ENCODE measurements around the gene TUSC2. TPM values are rescaled to one million over a fixed set of nuclear protein-coding genes. Genes with fewer than 3 reads are reported as not detected.

The TUSC2 gene
- polyA plus RNA-seq (2013): 25.9 and 26.8 TPM in 2 replicates

GRCh38 chr3:50327943-50328691, at the start of gene TUSC2:
Gene TUSC2, minus strand, starts transcription at chr3:50328223. Its CDS starts 124 bp downstream, at chr3:50328099.
- Histone ChIP-seq H3K79me2 (ENCODE audit: control insufficient read depth, insufficient read depth, low read length, poor library complexity) (peaks cover 4% of the 10 kb centered on the region), H2BK12ac (ENCODE audit: low read length) (no peak within 1 kb of the TSS), H4K12ac (ENCODE audit: low read depth, low read length) (peak within 1 kb of the TSS; percentile 88), H3K27me3 (ENCODE audit: insufficient read depth, low read length) (no peaks in the 10 kb centered on the region), H3K18ac (ENCODE audit: low read length) (peak within 1 kb of the TSS; percentile 56), H3K4me3 (ENCODE audit: low read depth, low read length) (peak within 1 kb of the TSS; percentile 96), H2BK5ac (ENCODE audit: low read depth, low read length, poor library complexity) (peak within 1 kb of the TSS; percentile 4), H2BK120ac (ENCODE audit: insufficient read depth, low read length, poor library complexity) (no peak within 1 kb of the TSS), H4K91ac (ENCODE audit: low read depth, low read length) (peak within 1 kb of the TSS; percentile 58), H2AK5ac (ENCODE audit: low read length) (peak within 1 kb of the TSS; percentile 73), H3K4me1 (ENCODE audit: control insufficient read depth in 1 of 2, insufficient read depth in 2 of 2, low read length in 2 of 2) (peaks cover 2 to 6% of the 10 kb centered on the region in 2 experiments), H3K36me3 (ENCODE audit: control insufficient read depth in 1 of 2, insufficient read depth in 2 of 2, low read length in 2 of 2) (peaks cover 47 to 50% of the 10 kb centered on the region in 2 experiments), H3K9me3 (ENCODE audit: insufficient read depth, low read depth, low read length) (peaks cover 1% of the 10 kb centered on the region), H4K8ac (ENCODE audit: low read depth, low read length) (peak within 1 kb of the TSS; percentile 87), H3K23ac (ENCODE audit: low read length) (no peak within 1 kb of the TSS), H2AFZ (ENCODE audit: insufficient read depth, low read length, poor library complexity) (peak within 1 kb of the TSS; percentile 57), H3K4ac (ENCODE audit: low read depth, low read length) (peak within 1 kb of the TSS; percentile 90), H3K27ac (ENCODE audit: low read depth, low read length) (peak within 1 kb of the TSS; percentile 66), H3K9ac (ENCODE audit: low read length) (peak within 1 kb of the TSS; percentile 94), H3K14ac (ENCODE audit: low read length) (peak within 1 kb of the TSS; percentile 43), H3K79me1 (ENCODE audit: low read length) (peaks cover 3% of the 10 kb centered on the region), H3K4me2 (ENCODE audit: low read length) (peak within 1 kb of the TSS; percentile 98)
- peak; percentile 98 to 99 for DNase-seq
- WGBS (ENCODE audit: extremely low coverage, insufficient coverage, insufficient read length): no CpG with 5 or more reads among the region's 55 CpGs

- Histone ChIP-seq H2AK5ac (ENCODE audit: low read length) (no peak overlapping the region), H3K4me1 (ENCODE audit: control insufficient read depth in 1 of 2, insufficient read depth in 2 of 2, low read length in 2 of 2) (no peaks in the 10 kb centered on the region)
Observed at GRCh38 chr3:50375258-50375931, 47.4 kb upstream of the TUSC2 start.

GRCh38 chr3:50374363-50375257, 46.6 kb upstream of the TUSC2 start:
- Histone ChIP-seq H3K79me1 (ENCODE audit: low read length) (no peaks in the 10 kb centered on the region), H3K4me2 (ENCODE audit: low read length) (no peak overlapping the region), H2BK12ac (ENCODE audit: low read length) (no peak overlapping the region), H2BK5ac (ENCODE audit: low read depth, low read length, poor library complexity) (no peak overlapping the region), H3K27me3 (ENCODE audit: insufficient read depth, low read length) (no peaks in the 10 kb centered on the region), H4K12ac (ENCODE audit: low read depth, low read length) (no peak overlapping the region), H3K9me3 (ENCODE audit: insufficient read depth, low read depth, low read length) (peaks cover 4% of the 10 kb centered on the region), H3K79me2 (ENCODE audit: control insufficient read depth, insufficient read depth, low read length, poor library complexity) (no peaks in the 10 kb centered on the region), H2AK5ac (ENCODE audit: low read length) (no peak overlapping the region), H3K36me3 (ENCODE audit: control insufficient read depth in 1 of 2, insufficient read depth in 2 of 2, low read length in 2 of 2) (no peaks in the 10 kb centered on the region), H4K91ac (ENCODE audit: low read depth, low read length) (no peak overlapping the region), H3K27ac (ENCODE audit: low read depth, low read length) (no peak overlapping the region), H3K9ac (ENCODE audit: low read length) (no peak overlapping the region), H3K4ac (ENCODE audit: low read depth, low read length) (no peak overlapping the region), H2AFZ (ENCODE audit: insufficient read depth, low read length, poor library complexity) (no peak overlapping the region), H3K4me3 (ENCODE audit: low read depth, low read length) (no peak overlapping the region), H3K4me1 (ENCODE audit: control insufficient read depth in 1 of 2, insufficient read depth in 2 of 2, low read length in 2 of 2) (no peaks in the 10 kb centered on the region), H2BK120ac (ENCODE audit: insufficient read depth, low read length, poor library complexity) (no peak overlapping the region), H3K14ac (ENCODE audit: low read length) (no peak overlapping the region), H3K18ac (ENCODE audit: low read length) (no peak overlapping the region), H4K8ac (ENCODE audit: low read depth, low read length) (no peak overlapping the region), H3K23ac (ENCODE audit: low read length) (no peak overlapping the region)
- no CpG with 5 or more reads among the region's 22 CpGs for WGBS (ENCODE audit: extremely low coverage, insufficient coverage, insufficient read length)
- DNase-seq: no peak

More at GRCh38 chr3:50375258-50375931, 47.4 kb upstream of the TUSC2 start:
- H2BK120ac ChIP-seq (ENCODE audit: insufficient read depth, low read length, poor library complexity): no peak overlapping the region
- H3K36me3 ChIP-seq (ENCODE audit: control insufficient read depth in 1 of 2, insufficient read depth in 2 of 2, low read length in 2 of 2): no peaks in the 10 kb centered on the region
- H3K18ac ChIP-seq (ENCODE audit: low read length): no peak overlapping the region
- no CpG with 5 or more reads among the region's 7 CpGs for WGBS (ENCODE audit: extremely low coverage, insufficient coverage, insufficient read length)
- H3K9me3 ChIP-seq (ENCODE audit: insufficient read depth, low read depth, low read length): peaks cover 4% of the 10 kb centered on the region
- H3K4me2 ChIP-seq (ENCODE audit: low read length): no peak overlapping the region
- no peak overlapping the region for H3K27ac ChIP-seq (ENCODE audit: low read depth, low read length)
- no peak overlapping the region for H4K12ac ChIP-seq (ENCODE audit: low read depth, low read length)
- no peak overlapping the region for H4K8ac ChIP-seq (ENCODE audit: low read depth, low read length)
- DNase-seq: no peak
- H3K4me3 ChIP-seq (ENCODE audit: low read depth, low read length): no peak overlapping the region
- H2BK12ac ChIP-seq (ENCODE audit: low read length): no peak overlapping the region
- H3K79me2 ChIP-seq (ENCODE audit: control insufficient read depth, insufficient read depth, low read length, poor library complexity): no peaks in the 10 kb centered on the region
- H2BK5ac ChIP-seq (ENCODE audit: low read depth, low read length, poor library complexity): no peak overlapping the region
- no peaks in the 10 kb centered on the region for H3K27me3 ChIP-seq (ENCODE audit: insufficient read depth, low read length)
- no peak overlapping the region for H4K91ac ChIP-seq (ENCODE audit: low read depth, low read length)
- H3K14ac ChIP-seq (ENCODE audit: low read length): no peak overlapping the region
- no peak overlapping the region for H3K4ac ChIP-seq (ENCODE audit: low read depth, low read length)
- no peak overlapping the region for H3K23ac ChIP-seq (ENCODE audit: low read length)
- H2AFZ ChIP-seq (ENCODE audit: insufficient read depth, low read length, poor library complexity): no peak overlapping the region
- H3K9ac ChIP-seq (ENCODE audit: low read length): no peak overlapping the region
- H3K79me1 ChIP-seq (ENCODE audit: low read length): no peaks in the 10 kb centered on the region
